ENCODE data around the gene ZBTB18. TPM values are rescaled to one million over a fixed set of nuclear protein-coding genes. Genes with fewer than 3 reads are reported as not detected.

ZBTB18 gene
- total RNA-seq, 4 donors from 2014 or later: 6.9 to 10.3 (median 8.9) TPM

DNA sequence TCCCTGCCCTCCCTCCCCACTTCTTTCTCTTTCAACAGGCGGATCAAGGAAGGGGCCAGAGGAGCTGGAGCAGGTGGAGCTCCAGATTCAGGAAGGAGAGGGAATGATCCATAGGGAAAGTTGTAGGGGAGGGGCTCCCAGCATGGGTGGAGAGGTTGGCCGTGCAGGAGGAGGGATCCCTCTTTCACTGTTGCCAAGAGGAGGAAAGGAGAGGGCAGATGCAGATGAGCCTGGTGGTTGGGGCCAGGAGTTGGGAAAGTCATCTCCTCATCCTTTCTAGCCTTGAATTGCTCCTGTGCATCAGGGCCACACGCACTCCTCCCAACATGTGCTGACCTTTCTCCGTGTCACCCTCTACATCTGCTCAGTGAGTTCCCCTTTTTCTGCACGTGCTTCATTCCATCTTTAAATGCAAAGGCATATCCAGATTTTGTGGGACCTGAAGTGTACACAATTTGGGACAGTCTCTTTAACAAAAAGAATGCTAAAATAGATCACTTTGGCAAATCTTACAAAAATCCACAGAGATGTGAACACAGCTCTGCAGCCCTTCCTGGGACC lies 32.4 kb downstream of the ZBTB18 start:
- TF ChIP-seq EP300 (IDR thresholded peaks at IDR 0.05) (no peak), POLR2A (IDR thresholded peaks at IDR 0.05) (no peak)
- TF ChIP-seq, protein P1, sequence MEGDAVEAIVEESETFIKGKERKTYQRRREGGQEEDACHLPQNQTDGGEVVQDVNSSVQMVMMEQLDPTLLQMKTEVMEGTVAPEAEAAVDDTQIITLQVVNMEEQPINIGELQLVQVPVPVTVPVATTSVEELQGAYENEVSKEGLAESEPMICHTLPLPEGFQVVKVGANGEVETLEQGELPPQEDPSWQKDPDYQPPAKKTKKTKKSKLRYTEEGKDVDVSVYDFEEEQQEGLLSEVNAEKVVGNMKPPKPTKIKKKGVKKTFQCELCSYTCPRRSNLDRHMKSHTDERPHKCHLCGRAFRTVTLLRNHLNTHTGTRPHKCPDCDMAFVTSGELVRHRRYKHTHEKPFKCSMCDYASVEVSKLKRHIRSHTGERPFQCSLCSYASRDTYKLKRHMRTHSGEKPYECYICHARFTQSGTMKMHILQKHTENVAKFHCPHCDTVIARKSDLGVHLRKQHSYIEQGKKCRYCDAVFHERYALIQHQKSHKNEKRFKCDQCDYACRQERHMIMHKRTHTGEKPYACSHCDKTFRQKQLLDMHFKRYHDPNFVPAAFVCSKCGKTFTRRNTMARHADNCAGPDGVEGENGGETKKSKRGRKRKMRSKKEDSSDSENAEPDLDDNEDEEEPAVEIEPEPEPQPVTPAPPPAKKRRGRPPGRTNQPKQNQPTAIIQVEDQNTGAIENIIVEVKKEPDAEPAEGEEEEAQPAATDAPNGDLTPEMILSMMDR (IDR thresholded peaks at IDR 0.05): no peak
- Histone ChIP-seq H3K4me3 (no peak overlapping the region), H3K9me3 (peaks cover 0 to 16% (median 0%) of the 10 kb centered on the region in 4 donors), H3K4me1 (no peaks in the 10 kb centered on the region), H3K36me3 (no peaks in the 10 kb centered on the region), H3K27me3 (peaks cover 0 to 30% of the 10 kb centered on the region in 2 donors), H3K27ac (no peak overlapping the region)
- WGBS, 2 donors: 48 to 56% methylated on average over 5 of the region's 5 CpGs
- no peak for DNase-seq (ENCODE audit: low spot score in 2 of 2)

DNA sequence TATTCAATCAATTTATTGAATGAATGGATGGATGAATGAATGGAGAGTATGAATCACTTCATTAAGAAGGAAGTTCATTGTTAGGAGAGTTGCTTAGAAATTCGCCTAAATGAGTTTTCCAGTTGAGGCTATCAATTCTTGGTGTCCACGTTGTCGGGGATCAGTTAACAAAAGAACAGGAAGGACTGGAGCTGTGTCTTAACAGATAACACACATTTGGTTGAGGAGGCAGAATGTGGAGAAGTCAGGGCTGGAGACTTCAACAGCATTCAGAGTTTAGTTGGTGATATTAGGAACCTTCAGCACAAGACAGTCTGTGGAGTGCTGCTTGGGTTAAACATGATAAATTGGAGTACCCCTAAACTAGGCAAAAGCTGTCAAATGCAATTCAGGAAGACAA lies 33.7 kb downstream of the ZBTB18 start:
- 40 to 51% methylated on average over 3 of the region's 3 CpGs for WGBS, 2 donors
- no peak for DNase-seq (ENCODE audit: low spot score in 2 of 2)
- TF ChIP-seq, protein P1 (IDR thresholded peaks at IDR 0.05): no peak
- Histone ChIP-seq H3K4me3 (no peak overlapping the region), H3K9me3 (peaks cover 0 to 16% (median 0%) of the 10 kb centered on the region in 4 donors), H3K4me1 (no peaks in the 10 kb centered on the region), H3K27me3 (peaks cover 0 to 35% of the 10 kb centered on the region in 2 donors), H3K27ac (no peak overlapping the region), H3K36me3 (no peaks in the 10 kb centered on the region)

DNA sequence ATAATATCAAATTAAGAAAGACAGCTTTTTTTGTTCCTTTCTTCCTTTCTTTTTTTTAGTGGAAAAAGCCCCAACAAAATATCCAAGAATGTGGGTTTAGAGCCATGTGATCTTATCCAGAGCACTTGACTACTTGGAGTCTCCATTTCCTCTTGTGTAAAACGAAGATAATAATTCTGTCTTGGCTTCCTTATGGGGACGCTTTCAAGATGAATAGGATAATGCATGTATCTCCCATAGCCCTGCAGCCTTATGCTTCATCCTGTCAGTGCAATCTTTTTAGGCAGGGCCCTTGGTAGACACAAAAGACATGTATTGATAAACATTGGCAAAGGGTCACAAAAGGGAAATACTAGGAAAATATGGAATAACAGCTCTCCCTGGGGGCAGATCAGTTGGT lies 34.8 kb downstream of the ZBTB18 start:
- H3K4me1 ChIP-seq: no peaks in the 10 kb centered on the region
- no peak for DNase-seq (ENCODE audit: low spot score in 2 of 2)
- H3K4me3 ChIP-seq: no peak overlapping the region
- TF ChIP-seq POLR2A (IDR thresholded peaks at IDR 0.05) (no peak), EP300 (IDR thresholded peaks at IDR 0.05) (no peak)
- TF ChIP-seq, protein P1 (IDR thresholded peaks at IDR 0.05): no peak
- H3K36me3 ChIP-seq: no peaks in the 10 kb centered on the region
- peaks cover 0 to 37% of the 10 kb centered on the region in 2 donors for H3K27me3 ChIP-seq
- no peak overlapping the region for H3K27ac ChIP-seq
- peaks cover 0 to 16% (median 0%) of the 10 kb centered on the region in 4 donors for H3K9me3 ChIP-seq
- 89% methylated on average over 2 of the region's 2 CpGs for WGBS, 2 donors

DNA sequence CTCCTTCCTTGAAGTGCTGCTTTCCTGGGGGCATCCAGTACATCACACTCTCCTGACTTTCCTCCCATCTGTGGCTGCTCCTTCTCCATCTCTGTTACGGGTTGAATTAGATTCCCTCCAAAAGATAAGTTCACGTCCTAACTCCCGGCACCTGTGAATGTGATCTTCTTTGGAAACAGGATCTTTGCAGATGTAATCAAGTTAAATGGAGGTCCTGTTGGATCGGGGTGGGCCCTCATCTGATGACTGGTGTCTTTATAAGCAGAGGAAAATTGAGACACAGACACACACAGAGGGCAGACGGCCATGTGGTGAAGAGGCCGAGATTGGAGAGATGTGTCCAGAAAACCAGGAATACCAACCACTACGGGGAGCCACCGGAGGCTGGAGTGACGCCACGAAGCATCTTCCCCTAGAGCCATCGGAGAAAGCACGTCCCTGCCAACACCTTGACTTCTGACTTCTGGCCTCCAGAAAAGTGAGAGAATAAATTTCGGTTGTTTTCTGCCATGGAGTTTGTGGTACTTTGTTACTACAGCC lies 36.0 kb downstream of the ZBTB18 start:
- TF ChIP-seq EP300 (IDR thresholded peaks at IDR 0.05) (no peak), POLR2A (IDR thresholded peaks at IDR 0.05) (no peak)
- TF ChIP-seq, protein P1 (IDR thresholded peaks at IDR 0.05): no peak
- Histone ChIP-seq H3K36me3 (no peaks in the 10 kb centered on the region), H3K9me3 (peaks cover 0 to 16% (median 0%) of the 10 kb centered on the region in 4 donors), H3K4me3 (no peak overlapping the region), H3K4me1 (no peaks in the 10 kb centered on the region), H3K27ac (no peak overlapping the region), H3K27me3 (peaks cover 0 to 26% of the 10 kb centered on the region in 2 donors)
- DNase-seq (ENCODE audit: low spot score in 2 of 2): no peak
- WGBS, 2 donors: 81 to 91% methylated on average over 13 of the region's 13 CpGs

DNA sequence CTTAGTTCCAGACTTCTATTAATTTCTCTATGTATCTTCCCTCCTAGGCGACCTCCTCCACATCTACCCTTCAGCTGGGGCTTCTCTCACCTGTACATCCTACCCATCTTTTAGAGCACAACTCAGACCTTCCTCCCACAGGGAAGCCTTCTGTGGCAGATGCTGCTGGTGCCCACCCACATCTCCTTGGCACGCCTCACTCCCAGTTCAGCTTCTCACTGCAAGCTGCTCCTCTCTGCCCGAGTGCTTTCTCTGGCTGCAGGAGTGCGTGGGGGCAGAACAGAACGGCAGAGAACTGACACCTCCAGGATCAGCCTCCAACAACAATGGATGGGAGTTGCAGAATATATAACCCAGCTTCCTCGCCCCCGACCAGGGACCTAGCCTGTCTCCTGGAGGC lies 36.5 kb downstream of the ZBTB18 start:
- H3K27me3 ChIP-seq: peaks cover 0 to 21% of the 10 kb centered on the region in 2 donors
- H3K4me3 ChIP-seq: no peak overlapping the region
- peaks cover 0 to 16% (median 0%) of the 10 kb centered on the region in 4 donors for H3K9me3 ChIP-seq
- no peak overlapping the region for H3K27ac ChIP-seq
- no peak for DNase-seq (ENCODE audit: low spot score in 2 of 2)
- 78 to 79% methylated on average over 6 of the region's 7 CpGs for WGBS, 2 donors
- no peaks in the 10 kb centered on the region for H3K36me3 ChIP-seq
- H3K4me1 ChIP-seq: no peaks in the 10 kb centered on the region
- TF ChIP-seq, protein P1 (IDR thresholded peaks at IDR 0.05): no peak
- TF ChIP-seq EP300 (IDR thresholded peaks at IDR 0.05) (no peak), POLR2A (IDR thresholded peaks at IDR 0.05) (no peak)
